ENCODE results near the gene TNS3.

TNS3 gene

DNA sequence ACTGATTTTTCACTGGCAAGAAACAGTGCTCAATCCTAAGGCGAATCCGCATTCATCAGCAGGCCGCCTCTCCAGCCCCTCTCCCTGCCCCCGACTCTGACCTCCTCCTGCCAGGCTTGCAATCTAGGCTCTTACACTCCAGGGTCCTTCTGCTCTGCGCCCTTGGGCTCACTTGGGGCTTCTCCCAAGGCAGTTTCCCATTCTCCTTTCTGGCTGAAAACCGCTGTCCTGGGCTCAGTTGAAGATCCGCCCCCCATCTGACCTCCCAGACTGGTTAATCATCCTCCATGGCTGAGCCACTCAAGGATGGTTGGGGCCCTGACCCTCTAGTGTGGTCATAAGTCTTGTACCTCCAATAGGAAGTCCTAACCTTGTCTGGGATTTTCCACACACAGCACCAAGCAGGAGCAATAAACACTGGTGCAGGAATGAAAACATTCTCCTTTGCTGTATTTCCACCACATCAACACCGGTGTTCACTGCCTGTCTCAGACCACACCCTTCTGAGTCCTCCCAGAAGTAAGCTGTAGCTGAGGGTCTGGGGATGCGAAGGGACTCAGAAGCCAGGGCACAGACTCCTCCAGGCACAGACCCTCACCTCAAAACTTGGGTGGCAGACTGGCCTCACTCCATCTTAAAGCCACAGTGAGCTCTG lies 42.4 kb downstream of the TNS3 start:
- no peak for DNase-seq

DNA sequence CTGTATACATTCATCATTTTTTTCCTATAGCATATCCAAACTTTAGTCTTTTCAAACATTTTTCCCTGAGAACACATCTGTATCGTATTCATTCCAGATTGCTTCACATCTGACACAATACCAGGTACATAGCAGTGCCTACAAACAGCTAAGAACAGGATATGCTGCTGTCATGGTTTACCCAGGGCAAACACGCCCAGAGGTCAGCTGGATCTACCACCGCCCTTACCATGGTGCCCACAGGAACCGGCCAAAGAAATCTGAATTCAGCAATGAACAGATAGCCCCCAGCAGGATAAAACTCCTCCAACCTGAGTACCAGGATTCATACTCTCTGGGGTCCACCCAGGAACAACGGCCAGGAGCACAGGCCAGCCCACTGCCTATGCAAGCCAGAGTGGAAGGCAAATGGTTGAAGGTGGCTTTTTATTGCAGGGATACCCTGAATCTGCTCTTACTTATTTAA lies 43.0 kb downstream of the TNS3 start:
- DNase-seq = no peak

DNA sequence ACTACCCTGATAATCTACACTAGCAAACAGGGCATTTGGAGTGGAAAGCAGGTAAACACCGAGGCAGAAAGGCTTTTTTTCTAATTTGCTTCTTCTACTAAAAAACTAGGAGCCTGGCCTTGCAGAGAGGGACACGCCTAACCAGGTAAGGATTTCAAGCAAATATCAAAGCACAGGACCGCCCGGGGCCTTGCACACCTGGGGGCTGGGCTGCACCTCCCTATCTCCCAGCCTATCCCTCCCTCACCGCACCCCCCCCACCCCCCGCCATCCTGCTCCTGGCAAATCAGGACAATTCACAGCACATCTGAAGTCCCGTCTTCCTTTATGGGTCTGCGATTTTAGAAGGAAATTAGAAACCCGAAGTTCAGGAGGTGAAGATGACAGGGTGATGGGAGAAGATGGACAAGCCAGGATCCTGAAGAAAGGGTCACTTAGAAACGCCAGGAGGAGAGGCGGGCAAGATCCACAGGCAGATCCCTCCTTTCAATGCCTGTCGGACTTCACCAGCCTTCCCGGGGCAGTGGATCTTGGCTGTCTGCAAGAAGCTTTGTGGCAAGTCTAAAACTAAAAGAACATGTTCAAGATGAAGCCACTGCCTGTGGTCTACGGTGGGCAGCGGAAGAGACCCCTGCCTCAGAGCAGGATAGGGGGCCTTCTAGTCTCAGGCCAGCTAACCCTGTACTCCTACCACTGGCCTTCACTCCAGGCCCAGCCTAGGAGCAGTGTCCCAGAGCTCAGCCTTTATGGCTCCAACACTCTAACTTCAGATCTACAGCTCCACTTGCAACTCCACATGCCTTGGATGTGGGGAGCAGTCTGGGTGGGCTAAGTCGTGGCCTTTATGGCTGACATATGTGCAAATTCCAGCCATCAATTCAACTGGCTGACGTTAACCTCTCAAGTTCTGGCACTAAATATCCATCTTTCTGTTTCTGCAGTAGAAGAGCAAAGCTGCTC lies 43.9 kb downstream of the TNS3 start:
- no peak for DNase-seq

DNA sequence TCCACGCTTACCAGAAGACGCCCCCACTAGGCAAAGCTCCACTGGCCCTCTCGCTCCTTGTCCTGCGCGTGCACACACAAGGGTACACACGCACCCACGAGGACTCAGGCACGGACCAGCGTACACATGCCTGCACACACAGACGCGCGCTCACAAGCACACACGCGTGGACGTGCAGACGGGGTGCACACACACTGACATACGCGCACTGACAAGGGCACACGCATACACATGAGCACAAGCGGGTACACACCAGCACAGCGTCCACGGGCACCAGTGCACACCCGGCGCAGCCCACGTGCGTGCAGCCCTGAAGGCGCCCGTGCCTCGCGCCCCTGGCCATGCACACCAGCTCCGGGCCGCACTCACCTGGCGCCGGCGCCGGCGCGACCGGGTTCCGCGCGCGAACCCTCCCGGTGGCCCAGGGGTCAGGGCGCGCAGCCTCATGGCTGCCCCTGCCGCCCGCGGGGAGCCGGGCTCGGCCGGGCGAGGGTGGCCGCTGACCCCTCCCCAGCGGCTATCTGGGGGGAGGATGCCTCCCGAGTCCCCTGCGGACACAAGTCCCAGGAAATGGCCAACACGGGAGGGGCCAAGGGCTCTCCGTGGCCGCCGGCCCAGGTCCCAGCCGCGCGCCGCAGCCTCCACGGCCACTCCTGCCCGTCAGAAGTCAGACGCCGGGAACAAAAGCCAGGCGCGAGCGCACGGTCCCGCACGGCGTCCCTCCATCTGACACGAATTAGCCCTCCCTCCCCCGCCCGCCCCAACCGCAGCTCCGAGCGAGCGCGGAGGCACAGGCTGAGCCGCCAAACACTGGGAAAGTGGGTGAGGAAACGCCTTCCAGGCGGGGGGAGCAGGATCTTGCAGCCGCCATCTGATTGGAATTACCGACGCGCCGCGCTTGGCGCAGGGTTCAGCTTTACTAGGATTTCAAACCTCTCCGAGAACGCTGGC lies 45.0 kb downstream of the TNS3 start:
- no peak for DNase-seq

DNA sequence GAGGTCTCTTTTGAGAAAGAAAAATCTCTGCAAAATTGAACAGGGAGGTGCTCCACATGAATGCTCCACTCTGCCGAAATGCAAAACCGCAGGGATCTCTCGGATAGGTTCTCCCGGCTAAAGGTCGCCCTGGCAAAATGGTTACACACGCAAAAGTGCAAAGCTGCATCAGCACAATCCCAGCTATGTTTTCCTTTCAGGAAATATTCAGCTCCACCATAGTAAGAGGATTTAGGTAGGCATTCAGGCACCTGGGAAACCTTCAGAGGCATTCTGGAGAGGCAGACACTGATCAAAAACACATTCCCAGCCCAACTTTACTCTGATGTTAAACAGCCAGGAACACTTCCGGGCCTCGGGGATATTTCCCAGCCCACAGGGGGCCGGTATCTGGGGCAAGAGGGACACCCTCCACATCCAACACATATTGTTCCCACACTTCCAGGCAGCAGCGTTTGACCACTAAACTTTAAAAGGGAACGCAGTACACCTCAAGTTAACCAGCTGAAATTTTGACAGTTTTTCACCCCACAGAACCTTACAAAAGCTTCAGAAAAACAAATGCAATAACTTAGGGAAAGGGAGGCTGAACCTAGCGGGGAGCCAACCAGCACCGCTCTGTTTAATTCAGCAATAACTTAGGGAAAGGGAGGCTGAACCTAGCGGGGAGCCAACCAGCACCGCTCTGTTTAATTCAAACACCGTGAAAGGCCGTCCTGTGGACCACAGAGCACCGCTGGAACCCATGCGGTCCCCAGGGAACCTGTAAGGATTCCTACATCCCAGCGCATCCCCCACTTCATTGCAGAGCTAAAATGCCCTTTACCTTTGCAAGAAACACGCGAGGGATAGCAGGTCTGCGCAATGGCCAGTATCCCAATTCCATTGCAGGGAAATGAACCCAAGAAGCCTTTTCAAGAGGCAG lies 45.9 kb downstream of the TNS3 start:
- no peak for DNase-seq

DNA sequence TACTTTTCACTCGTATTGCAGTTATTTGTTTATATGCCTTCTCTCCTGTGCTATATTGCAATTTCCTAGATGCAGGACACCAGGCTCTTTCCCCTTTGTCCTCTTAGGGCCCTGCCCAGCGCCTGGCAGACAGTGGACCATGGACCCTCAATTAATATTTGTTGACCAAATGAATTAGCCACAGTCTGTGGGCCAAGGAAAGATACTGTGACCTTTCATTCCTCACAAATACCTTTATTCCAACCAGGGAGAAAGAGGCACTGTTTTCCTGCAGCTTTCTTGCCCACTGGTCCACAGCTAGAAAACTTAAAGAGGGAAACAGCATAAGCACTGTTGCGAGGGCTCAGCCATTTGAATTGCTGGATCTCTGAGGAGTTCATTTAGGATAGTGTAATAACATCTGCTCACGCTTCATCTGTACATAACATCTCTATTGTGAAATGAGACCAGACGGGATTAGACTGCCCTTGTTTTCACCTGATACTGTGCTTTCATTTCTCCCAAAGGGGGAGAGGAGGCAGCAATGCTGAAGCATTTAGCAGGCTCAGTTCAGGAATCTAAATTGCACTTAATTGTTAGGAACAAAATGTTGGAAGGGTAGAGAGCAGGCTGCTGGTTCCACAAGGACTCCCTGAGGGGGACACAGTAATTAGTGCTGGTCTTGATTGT lies 46.7 kb downstream of the TNS3 start:
- no peak for DNase-seq

DNA sequence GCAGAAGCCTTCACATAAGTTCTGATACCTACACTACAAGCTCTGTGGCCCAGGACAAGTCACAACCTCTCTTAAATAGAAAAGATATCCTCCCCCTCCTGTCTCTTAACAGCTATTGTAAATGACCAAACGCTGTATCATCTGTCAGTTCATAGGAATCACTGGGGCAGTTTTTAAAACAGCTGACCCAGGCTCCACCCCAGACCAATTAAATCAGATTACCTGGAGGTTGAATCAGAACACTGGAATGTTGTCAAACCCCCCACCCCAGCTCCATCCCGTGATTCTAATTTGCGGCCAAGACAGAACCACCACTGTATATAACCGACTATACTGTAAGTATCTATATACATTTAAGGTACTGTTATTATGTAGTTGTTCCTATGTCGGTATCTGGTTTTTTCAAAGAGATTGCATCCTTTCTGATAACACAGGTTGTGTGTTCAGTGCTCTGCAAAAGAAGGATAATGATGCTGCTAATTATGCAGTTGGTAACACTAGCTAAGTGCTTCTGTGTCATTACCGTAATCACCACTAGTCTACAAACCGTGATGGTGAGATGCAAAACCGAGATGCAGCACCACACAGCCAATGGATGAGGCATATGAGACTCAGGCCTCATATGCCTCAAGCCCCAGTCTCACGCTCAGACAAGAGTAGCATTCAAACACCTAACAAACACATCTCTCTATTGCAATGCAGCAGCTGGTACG lies 47.4 kb downstream of the TNS3 start:
- DNase-seq = no peak

DNA sequence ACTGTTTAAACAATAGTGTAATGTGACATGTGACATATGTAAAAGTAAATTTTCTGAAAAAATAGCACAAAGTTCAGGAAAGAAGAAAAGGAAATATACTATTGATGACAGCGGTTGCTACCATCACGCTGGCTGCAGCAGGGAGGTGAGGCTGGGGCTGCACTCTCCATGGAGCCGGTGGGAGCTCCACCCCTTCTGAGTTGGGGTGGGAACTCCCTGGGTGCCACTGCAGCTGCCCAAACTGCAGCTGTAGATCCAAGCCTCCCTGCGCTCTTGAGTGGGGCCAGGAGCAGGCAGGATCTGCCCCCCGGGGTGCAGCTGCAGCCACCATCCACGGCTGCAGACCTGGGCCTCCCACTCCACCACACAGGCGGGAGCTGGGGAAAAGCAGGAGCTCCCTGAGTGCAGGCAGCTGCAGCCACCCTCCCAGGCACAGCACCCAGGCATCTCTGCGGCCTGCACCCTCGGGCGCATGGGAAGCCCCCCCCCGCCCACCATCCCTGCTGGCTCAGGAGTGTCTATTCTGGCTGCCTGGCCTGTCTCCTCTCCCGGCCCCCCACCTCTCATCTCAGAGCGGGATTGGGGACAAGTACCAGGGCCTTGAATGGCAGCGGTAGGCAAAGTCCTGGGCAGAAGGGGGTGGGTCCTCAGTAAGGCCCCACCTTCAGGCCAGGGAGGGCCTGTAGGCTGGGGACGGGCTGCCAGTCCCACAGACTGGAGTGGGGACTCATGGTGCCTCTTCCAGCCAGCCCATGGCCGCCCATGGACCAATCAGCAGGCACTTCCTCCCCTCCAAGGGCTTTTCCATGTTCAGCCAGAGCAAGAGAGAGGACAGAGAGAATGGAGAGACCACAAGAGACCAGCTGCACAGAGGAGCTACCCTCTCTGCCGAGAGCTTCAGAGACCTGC lies 50.1 kb downstream of the TNS3 start:
- no peak for DNase-seq

DNA sequence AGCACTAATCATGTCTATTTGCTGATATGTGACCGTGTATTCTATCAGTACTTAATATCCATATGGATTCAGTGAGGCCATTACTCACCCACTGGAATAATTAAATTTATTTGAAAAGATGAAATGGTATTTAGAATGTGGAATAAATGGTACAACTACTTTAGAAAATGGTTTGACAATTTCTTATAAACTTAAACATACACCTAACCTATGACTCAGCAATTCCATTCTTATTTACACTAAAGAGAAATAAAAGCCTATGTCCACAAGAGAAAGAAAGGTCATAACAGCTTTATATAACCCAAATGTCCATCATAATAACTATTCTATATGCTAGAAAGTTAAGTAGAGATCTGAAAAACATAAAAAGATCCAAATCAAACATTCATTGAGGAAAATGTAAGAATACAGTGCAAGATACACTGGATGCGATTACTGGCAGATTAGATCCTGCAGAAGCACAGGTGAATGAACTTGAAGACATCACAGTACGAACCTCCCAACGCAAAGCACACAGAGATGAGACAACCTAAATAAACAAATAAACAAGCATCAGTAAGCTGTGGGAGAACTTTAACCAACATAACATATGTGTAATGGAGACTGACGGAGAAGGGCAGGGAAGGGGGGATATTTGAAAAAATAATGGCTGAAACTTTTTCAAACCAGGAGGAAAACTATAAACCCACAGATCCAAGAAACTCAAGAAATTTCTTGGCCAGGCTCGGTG lies 51.9 kb downstream of the TNS3 start:
- DNase-seq = no peak

DNA sequence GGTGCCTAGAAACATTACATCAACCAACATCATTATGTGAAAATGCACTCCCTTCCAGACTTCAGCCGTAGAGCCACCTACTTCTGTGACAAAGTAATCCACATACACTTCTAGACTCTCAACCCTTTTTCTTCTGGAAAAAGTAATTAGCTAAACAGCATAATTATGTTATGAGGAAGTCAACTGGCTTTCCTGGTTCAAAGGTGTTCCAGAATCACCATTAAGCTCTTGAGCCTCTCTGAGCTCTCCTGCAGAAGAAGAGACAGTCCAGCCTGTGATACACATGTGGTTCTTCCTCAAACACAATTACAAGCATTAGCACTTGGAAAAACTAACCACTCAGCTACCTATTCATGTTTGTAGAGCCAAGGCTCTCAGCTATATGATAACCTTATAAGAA lies 52.5 kb downstream of the TNS3 start:
- DNase-seq = no peak

DNA sequence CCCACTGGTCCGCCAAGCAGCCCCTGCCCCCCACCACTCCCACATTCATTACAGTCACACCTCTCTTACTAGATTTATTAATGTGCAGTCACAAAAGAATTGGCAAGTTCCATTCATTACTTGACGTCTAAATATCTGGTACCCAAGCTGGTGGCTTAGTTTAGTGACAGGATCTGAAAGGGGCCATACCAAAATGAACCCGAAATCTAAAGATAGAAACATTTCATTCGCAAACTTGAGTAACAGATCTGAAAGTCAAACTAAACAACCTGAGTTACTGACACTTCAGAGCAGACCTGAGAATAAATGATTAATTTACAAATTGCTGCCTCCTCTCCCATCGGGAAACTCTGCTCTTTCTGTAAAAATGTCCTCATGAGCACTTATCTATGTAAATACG lies 53.4 kb downstream of the TNS3 start:
- DNase-seq = no peak

DNA sequence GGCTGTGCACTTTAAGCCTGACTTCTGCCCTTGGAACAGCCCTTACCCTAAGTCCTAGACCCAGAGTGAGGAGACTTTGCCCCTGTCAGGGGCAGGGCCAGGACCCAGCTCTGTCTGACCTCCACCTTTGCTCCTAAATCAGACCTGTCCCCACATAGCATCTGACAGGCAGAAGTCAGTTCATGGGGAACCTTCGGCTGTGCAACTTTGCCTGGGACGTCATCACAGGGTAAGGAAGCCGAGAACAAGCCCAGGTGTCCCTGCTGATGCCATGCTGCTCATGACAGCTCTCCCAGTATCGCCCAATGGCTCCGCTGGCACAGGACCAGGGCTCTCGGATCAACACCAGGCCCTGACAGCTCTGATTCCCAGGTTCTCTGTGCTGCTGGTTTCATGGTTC lies 55.4 kb downstream of the TNS3 start:
- DNase-seq = no peak

DNA sequence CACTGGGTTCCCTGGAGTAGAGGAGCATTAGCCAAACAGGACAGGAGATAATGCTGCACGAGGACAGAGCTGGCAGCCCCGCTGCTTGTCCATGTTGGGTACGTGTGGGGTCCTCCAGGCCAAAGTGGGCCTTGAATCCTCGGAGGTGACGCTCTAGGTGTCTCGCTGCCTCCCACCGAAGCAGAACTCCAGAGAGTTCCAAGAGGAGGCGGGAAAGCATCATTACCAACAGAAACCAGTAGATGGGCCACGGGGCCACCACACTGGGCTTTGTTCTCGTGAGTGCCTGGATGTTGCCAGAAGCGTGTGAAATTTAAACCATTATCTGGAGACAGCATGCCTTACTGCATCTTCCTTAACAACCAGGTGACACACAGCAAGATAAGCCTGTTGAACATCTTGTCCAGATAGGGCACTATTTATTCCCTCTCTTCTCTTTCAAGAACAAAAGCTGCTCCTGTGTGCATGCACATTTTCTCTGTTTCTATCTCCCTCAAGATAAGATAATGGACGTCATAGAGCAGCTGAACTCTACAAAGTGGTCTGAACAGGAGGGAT lies 56.8 kb downstream of the TNS3 start:
- DNase-seq = no peak

DNA sequence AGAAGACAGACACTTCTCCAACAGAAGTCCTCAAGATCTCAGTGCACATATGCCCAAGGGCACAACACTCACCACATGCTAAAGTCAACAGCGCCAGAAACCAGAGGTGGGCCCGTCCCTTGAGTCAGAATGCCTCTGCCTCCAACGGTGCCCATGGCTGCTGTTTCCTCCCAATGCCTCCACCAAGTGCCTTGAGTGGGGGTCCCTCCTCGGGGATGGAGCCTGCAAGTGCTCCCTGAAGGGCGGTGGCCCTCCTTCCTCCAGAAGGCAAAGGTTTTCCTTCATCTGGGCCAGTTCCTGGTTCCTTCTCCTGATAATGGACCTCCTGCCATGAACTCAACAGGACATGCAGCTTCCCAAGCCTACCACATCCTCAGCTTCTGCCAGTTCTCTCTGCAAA lies 58.5 kb downstream of the TNS3 start:
- no peak for DNase-seq

DNA sequence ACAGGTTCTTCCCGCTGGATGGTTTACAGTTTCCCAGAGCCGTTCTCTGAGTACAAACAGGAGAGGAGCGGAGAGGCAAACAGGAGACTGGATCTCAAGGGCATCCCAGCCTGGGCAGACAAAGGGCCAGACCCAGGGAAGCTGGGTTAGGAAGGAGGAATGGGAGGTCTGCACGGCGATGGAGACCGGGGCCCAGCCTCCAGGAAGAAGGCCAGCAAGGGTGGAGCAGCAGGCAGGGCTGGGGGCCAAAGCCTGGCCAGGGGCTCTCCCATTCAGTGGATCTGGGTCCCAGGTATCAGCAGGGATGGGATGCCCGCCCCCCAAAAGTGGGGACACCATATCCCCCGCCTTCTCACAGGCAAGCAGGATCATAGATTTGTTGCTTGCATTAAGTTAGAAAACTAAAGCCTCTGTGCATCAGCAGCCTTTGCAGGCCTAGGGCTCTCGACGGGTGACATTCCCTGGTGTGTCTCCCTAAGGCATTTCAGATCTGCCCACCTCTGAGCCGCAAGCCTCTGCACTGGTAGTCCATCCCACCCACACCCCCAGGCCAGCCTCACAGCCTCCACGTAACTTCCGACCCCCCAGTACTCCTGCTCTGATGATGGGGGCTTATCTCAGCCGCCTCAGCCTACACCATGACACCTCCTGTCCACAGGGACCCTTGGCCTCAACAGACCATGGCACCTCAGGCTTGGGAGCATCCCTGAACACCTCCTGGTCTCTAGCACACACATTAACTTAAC lies 59.9 kb downstream of the TNS3 start:
- no peak for DNase-seq

DNA sequence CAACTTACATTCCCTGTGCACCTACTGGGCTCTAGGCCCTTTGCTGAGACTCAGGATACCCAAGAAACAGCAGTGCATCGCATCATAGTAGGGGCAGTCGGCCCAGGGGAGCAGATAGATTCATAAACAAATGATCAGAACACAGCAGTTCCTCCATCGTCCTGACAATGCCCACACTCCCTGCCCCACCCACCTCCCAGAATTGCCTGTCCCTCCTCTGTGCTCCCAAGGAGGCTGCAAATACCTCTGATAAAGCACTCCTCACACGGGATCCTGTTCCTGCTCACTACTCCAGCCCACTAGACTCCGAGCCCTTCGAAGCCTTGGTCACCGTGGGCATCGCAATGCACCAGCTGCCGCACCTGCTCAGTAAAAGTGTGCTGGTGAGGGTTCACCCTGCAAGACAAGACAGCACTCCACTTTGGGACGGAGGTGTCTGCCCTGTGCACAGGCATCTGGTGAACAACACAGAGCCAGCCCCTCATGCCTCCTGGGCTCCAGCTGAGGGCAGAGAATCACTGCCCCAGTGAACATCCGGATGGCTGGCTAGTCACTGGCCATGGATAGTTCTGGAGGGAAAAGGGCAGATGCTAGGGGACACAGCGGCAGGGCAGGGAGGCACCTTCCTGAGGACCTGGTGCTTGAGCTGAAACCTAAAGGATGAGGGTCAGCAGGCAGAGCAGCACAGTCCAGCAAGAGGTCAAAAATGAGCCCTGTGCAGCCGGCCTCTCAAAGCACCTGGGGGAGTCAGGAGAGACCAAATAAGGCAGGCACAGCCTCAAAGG lies 60.7 kb downstream of the TNS3 start:
- DNase-seq = no peak

DNA sequence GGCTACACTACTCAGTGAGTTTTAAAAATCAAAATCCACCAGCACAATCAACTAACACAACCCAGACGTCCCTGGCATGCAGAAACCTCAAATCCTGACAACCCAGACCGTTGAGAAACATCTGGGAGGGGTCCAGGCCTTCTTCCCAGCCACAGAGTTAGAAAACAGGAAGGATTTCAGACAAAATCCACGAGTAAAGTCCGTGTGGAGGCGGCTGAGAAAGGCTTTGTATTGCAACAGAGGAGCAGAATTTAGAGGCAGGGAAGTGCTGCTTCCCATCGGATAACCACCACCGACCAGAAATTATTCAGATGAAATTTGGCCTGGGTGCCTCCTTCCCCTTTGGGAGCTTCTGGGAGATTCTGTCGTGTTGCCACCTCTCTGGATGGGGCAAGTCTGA lies 61.5 kb downstream of the TNS3 start:
- no peak for DNase-seq
